WTC11 (cell line): Measurements from ENCODE around the gene PGS1. TPM values are rescaled to one million over a fixed set of nuclear protein-coding genes. Genes with fewer than 3 reads are reported as not detected.

Source experiments
- ATAC-seq: fragments of 200-7000 bp; cut with Tn5 transposase; 2 replicates; pipeline ENCODE4 v1.10.0; 2021; ENCODE audit warnings: mild to moderate bottlenecking, moderate library complexity
- CTCF ChIA-PET: fragments of 300-600 bp; sonication (Branson Sonifier 250); formaldehyde crosslinking; loops from one replicate; lab custom pipeline; 2021; ENCODE audit warnings: antibody characterized with exemption; lab: Charles Lee
- POLR2A ChIA-PET: fragments of 350-600 bp; sonication (Branson Sonifier 250); formaldehyde crosslinking; loops from one replicate; lab custom pipeline; 2021; ENCODE audit warnings: antibody characterized with exemption; lab: Charles Lee
- DNase-seq: peaks from one replicate; pipeline ENCODE4 v3.0.0; 2021; ENCODE audit warnings: low spot score
- H3K27ac Mint-ChIP-seq: 2 replicates; pipeline ENCODE4 v1.8.0; 2021; ENCODE audit warnings: mixed read lengths
- H3K27me3 Mint-ChIP-seq: 2 replicates; pipeline ENCODE4 v1.8.0; 2021; ENCODE audit warnings: low read depth, mild to moderate bottlenecking, moderate library complexity, mixed read lengths
- H3K36me3 Mint-ChIP-seq: 2 replicates; pipeline ENCODE4 v1.8.0; 2021; ENCODE audit warnings: mixed read lengths
- H3K4me1 Mint-ChIP-seq: 2 replicates; pipeline ENCODE4 v1.8.0; 2022; ENCODE audit warnings: mixed read lengths
- H3K4me3 Mint-ChIP-seq: 2 replicates; pipeline ENCODE4 v1.8.0; 2021; ENCODE audit warnings: mild to moderate bottlenecking, moderate library complexity, mixed read lengths
- H3K9me3 Mint-ChIP-seq: 2 replicates; pipeline ENCODE4 v1.8.0; 2021; ENCODE audit warnings: mixed read lengths
- ATF2 ChIP-seq: sonication (generic); formaldehyde crosslinking; IDR thresholded peaks from 2 replicates; pipeline ENCODE4 v1.8.1; 2022; ENCODE audit warnings: low read depth, missing genetic modification reagents, borderline replicate concordance
- CBFB ChIP-seq: sonication (generic); formaldehyde crosslinking; IDR thresholded peaks from 2 replicates; pipeline ENCODE4 v1.8.1; 2022; ENCODE audit warnings: mild to moderate bottlenecking, low read depth, missing genetic modification reagents
- CREM ChIP-seq: sonication (generic); formaldehyde crosslinking; IDR thresholded peaks from 2 replicates; pipeline ENCODE4 v1.8.1; 2022; ENCODE audit warnings: mild to moderate bottlenecking, missing genetic modification reagents, moderate library complexity
- ELF4 ChIP-seq: sonication (generic); formaldehyde crosslinking; IDR thresholded peaks from 2 replicates; pipeline ENCODE4 v1.8.1; 2022; ENCODE audit warnings: low read depth, mild to moderate bottlenecking, moderate library complexity, missing genetic modification reagents
- ESRRA ChIP-seq: sonication (generic); formaldehyde crosslinking; IDR thresholded peaks from 2 replicates; pipeline ENCODE4 v1.8.1; 2022; ENCODE audit warnings: mild to moderate bottlenecking, missing genetic modification reagents, borderline replicate concordance
- ETV6 ChIP-seq: sonication (generic); formaldehyde crosslinking; IDR thresholded peaks from 2 replicates; pipeline ENCODE4 v1.8.1; 2022; ENCODE audit warnings: mild to moderate bottlenecking, missing genetic modification reagents
- HMGA2 ChIP-seq: fragments of 250-450 bp; sonication (Bioruptor Pico); IDR thresholded peaks from 2 replicates; pipeline ENCODE4 v1.4.0; 2021; ENCODE audit warnings: mild to moderate bottlenecking, moderate library complexity
- JAZF1 ChIP-seq: fragments of 250-450 bp; sonication (Bioruptor Pico); IDR thresholded peaks from 2 replicates; pipeline ENCODE4 v1.9.0; 2021; ENCODE audit warnings: moderate library complexity, mild to moderate bottlenecking, inconsistent platforms
- KAT7 ChIP-seq: sonication (generic); formaldehyde crosslinking; IDR thresholded peaks from 2 replicates; pipeline ENCODE4 v1.8.1; 2023; ENCODE audit warnings: missing genetic modification reagents, mild to moderate bottlenecking, borderline replicate concordance
- MYBL2 ChIP-seq: sonication (generic); formaldehyde crosslinking; IDR thresholded peaks from 2 replicates; pipeline ENCODE4 v1.8.1; 2023; ENCODE audit warnings: mild to moderate bottlenecking, moderate library complexity, missing genetic modification reagents
- NFATC4 ChIP-seq: fragments of 250-450 bp; sonication (Bioruptor Pico); IDR thresholded peaks from 2 replicates; pipeline ENCODE4 v1.9.0; 2021; ENCODE audit warnings: mild to moderate bottlenecking
- NR3C1 ChIP-seq: sonication (generic); formaldehyde crosslinking; conservative IDR thresholded peaks from 2 replicates; pipeline ENCODE4 v1.8.1; 2023; ENCODE audit warnings: low read depth, mild to moderate bottlenecking, missing genetic modification reagents
- TEAD1 ChIP-seq: sonication (generic); formaldehyde crosslinking; IDR thresholded peaks from 2 replicates; pipeline ENCODE4 v1.8.0; 2022; ENCODE audit warnings: mild to moderate bottlenecking, missing genetic modification reagents
- ZNF138 ChIP-seq: sonication (generic); formaldehyde crosslinking; conservative IDR thresholded peaks from 2 replicates; pipeline ENCODE4 v1.8.1; 2022; ENCODE audit warnings: mild to moderate bottlenecking, moderate library complexity, missing genetic modification reagents
- ZNF532 ChIP-seq: fragments of 250-450 bp; sonication (Bioruptor Pico); IDR thresholded peaks from 2 replicates; pipeline ENCODE4 v1.9.0; 2021; ENCODE audit warnings: mild to moderate bottlenecking, borderline replicate concordance
- total RNA-seq: library from RNA; stranded (reverse); gene quantifications from 3 replicates; pipeline ENCODE4 v1.2.3, GENCODE V29; 2021
- TF ChIP-seq, protein P1 (sequence below): sonication (generic); formaldehyde crosslinking; IDR thresholded peaks from 2 replicates; pipeline ENCODE4 v1.8.1; 2022; ENCODE audit warnings: mild to moderate bottlenecking, moderate library complexity, missing genetic modification reagents
- TF ChIP-seq, protein P2 (sequence below): sonication (generic); formaldehyde crosslinking; IDR thresholded peaks from 2 replicates; pipeline ENCODE4 v1.8.1; 2022; ENCODE audit warnings: missing genetic modification reagents, borderline replicate concordance
- TF ChIP-seq, protein P3 (sequence below): sonication (generic); formaldehyde crosslinking; IDR thresholded peaks from 2 replicates; pipeline ENCODE4 v1.8.0; 2023; ENCODE audit warnings: missing genetic modification reagents, mild to moderate bottlenecking, borderline replicate concordance

PGS1 gene
- total RNA-seq, 1 experiment from 2014 or later = 51.4 TPM

DNA sequence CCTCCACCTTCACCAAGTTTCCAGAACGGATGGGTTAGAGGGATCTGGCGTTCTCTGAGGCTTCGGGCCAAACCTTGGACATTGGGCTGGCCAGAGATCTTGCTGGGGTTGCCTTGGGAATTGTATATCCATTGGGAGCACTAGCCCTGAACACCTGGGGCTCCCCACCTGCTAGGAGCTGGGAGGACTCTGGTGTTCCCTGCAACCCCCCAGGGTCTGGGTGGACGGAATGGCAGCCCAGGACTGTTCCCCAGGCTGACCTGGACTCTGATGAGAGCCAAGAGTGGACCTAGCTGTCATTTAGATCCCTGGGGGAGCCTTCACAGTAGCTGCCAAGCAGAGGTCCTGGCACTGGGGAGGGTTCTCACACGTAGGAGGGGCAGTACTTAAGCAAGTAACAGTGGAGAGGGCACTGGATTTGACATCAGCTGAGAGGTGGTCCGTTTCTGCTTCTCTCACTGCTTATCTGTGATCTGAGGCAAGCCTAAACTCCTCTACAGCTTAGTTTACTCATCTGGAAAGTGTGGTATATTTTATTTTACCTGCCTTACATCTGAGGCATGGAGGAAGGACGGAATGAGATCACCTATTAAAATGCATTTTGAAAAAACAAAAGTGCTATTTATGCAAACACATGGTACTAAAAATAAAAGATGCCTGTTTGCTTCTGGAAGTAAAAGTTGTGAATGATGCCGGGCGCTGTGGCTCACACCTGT, 30.2 kb upstream of the PGS1 start:
- TF ChIP-seq CREM (no peak), ELF4 (no peak), KAT7 (CRISPR knock-in tag) (no peak), ETV6 (CRISPR knock-in tag) (no peak), JAZF1 (CRISPR knock-in tag) (no peak), CBFB (CRISPR knock-in tag) (no peak), ZNF532 (CRISPR knock-in tag) (no peak), NFATC4 (CRISPR knock-in tag) (no peak), NR3C1 (CRISPR knock-in tag) (no peak), MYBL2 (CRISPR knock-in tag) (no peak), ATF2 (CRISPR knock-in tag) (no peak), TEAD1 (CRISPR knock-in tag) (no peak), ESRRA (CRISPR knock-in tag) (no peak), HMGA2 (CRISPR knock-in tag) (no peak), ZNF138 (CRISPR knock-in tag) (no peak)
- TF ChIP-seq, protein P1, sequence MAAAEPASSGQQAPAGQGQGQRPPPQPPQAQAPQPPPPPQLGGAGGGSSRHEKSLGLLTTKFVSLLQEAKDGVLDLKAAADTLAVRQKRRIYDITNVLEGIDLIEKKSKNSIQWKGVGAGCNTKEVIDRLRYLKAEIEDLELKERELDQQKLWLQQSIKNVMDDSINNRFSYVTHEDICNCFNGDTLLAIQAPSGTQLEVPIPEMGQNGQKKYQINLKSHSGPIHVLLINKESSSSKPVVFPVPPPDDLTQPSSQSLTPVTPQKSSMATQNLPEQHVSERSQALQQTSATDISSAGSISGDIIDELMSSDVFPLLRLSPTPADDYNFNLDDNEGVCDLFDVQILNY = no peak
- TF ChIP-seq, protein P2, sequence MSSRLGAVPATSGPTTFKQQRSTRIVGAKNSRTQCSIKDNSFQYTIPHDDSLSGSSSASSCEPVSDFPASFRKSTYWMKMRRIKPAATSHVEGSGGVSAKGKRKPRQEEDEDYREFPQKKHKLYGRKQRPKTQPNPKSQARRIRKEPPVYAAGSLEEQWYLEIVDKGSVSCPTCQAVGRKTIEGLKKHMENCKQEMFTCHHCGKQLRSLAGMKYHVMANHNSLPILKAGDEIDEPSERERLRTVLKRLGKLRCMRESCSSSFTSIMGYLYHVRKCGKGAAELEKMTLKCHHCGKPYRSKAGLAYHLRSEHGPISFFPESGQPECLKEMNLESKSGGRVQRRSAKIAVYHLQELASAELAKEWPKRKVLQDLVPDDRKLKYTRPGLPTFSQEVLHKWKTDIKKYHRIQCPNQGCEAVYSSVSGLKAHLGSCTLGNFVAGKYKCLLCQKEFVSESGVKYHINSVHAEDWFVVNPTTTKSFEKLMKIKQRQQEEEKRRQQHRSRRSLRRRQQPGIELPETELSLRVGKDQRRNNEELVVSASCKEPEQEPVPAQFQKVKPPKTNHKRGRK (CRISPR knock-in tag) = no peak
- TF ChIP-seq, protein P3, sequence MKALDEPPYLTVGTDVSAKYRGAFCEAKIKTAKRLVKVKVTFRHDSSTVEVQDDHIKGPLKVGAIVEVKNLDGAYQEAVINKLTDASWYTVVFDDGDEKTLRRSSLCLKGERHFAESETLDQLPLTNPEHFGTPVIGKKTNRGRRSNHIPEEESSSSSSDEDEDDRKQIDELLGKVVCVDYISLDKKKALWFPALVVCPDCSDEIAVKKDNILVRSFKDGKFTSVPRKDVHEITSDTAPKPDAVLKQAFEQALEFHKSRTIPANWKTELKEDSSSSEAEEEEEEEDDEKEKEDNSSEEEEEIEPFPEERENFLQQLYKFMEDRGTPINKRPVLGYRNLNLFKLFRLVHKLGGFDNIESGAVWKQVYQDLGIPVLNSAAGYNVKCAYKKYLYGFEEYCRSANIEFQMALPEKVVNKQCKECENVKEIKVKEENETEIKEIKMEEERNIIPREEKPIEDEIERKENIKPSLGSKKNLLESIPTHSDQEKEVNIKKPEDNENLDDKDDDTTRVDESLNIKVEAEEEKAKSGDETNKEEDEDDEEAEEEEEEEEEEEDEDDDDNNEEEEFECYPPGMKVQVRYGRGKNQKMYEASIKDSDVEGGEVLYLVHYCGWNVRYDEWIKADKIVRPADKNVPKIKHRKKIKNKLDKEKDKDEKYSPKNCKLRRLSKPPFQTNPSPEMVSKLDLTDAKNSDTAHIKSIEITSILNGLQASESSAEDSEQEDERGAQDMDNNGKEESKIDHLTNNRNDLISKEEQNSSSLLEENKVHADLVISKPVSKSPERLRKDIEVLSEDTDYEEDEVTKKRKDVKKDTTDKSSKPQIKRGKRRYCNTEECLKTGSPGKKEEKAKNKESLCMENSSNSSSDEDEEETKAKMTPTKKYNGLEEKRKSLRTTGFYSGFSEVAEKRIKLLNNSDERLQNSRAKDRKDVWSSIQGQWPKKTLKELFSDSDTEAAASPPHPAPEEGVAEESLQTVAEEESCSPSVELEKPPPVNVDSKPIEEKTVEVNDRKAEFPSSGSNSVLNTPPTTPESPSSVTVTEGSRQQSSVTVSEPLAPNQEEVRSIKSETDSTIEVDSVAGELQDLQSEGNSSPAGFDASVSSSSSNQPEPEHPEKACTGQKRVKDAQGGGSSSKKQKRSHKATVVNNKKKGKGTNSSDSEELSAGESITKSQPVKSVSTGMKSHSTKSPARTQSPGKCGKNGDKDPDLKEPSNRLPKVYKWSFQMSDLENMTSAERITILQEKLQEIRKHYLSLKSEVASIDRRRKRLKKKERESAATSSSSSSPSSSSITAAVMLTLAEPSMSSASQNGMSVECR (CRISPR knock-in tag) = no peak
- no peak for ATAC-seq
- Mint-ChIP-seq H3K4me1 (peaks cover 29% of the 10 kb centered on the region), H3K27ac (no peak overlapping the region), H3K4me3 (no peak overlapping the region), H3K9me3 (no peaks in the 10 kb centered on the region), H3K36me3 (no peaks in the 10 kb centered on the region), H3K27me3 (peaks cover 4% of the 10 kb centered on the region)
- ChIA-PET CTCF (interaction anchor here (0.7 to 1.3 kb wide), 2 partner anchors 13 to 172 kb away, joined by 4 read pairs; no protein-coding TSS in a partner anchor), POLR2A (no interaction called here)
- no peak for DNase-seq
